ENCODE data around the gene ANKRD33B.

The ANKRD33B gene

GRCh38 chr5:10699987-10700386, 136.1 kb downstream of the ANKRD33B start:
- TF ChIP-seq GATA2 (IDR thresholded peaks at IDR 0.05; ENCODE audit: low read depth, low read length) (no peak), GATA3 (IDR thresholded peaks at IDR 0.05; ENCODE audit: low read depth, low read length) (no peak)

GRCh38 chr5:10700516-10700915, 136.6 kb downstream of the ANKRD33B start:
- TF ChIP-seq GATA3 (IDR thresholded peaks at IDR 0.05; ENCODE audit: low read depth, low read length) (no peak), GATA2 (IDR thresholded peaks at IDR 0.05; ENCODE audit: low read depth, low read length) (no peak)

- no peak for TF ChIP-seq GATA2 (IDR thresholded peaks at IDR 0.05; ENCODE audit: low read depth, low read length)
- TF ChIP-seq GATA3 (IDR thresholded peaks at IDR 0.05; ENCODE audit: low read depth, low read length) = no peak
Observed at GRCh38 chr5:10701567-10702039, 137.7 kb downstream of the ANKRD33B start.

GRCh38 chr5:10702040-10702629, 138.3 kb downstream of the ANKRD33B start:
- no peak for TF ChIP-seq GATA2 (IDR thresholded peaks at IDR 0.05; ENCODE audit: low read depth, low read length)
- no peak for TF ChIP-seq GATA3 (IDR thresholded peaks at IDR 0.05; ENCODE audit: low read depth, low read length)

GRCh38 chr5:10702911-10703491, 139.1 kb downstream of the ANKRD33B start:
- no peak for TF ChIP-seq GATA2 (IDR thresholded peaks at IDR 0.05; ENCODE audit: low read depth, low read length)
- TF ChIP-seq GATA3 (IDR thresholded peaks at IDR 0.05; ENCODE audit: low read depth, low read length) = no peak

- TF ChIP-seq GATA2 (IDR thresholded peaks at IDR 0.05; ENCODE audit: low read depth, low read length) (no peak), GATA3 (IDR thresholded peaks at IDR 0.05; ENCODE audit: low read depth, low read length) (no peak)
Observed at GRCh38 chr5:10703676-10704075, 139.8 kb downstream of the ANKRD33B start.

- TF ChIP-seq GATA2 (IDR thresholded peaks at IDR 0.05; ENCODE audit: low read depth, low read length) = no peak
- no peak for TF ChIP-seq GATA3 (IDR thresholded peaks at IDR 0.05; ENCODE audit: low read depth, low read length)
Observed at GRCh38 chr5:10704949-10705621, 141.2 kb downstream of the ANKRD33B start.

GRCh38 chr5:10705747-10706146, 141.9 kb downstream of the ANKRD33B start:
- TF ChIP-seq GATA3 (IDR thresholded peaks at IDR 0.05; ENCODE audit: low read depth, low read length) = no peak
- TF ChIP-seq GATA2 (IDR thresholded peaks at IDR 0.05; ENCODE audit: low read depth, low read length) = no peak

GRCh38 chr5:10706326-10706725, 142.5 kb downstream of the ANKRD33B start:
- no peak for TF ChIP-seq GATA2 (IDR thresholded peaks at IDR 0.05; ENCODE audit: low read depth, low read length)
- TF ChIP-seq GATA3 (IDR thresholded peaks at IDR 0.05; ENCODE audit: low read depth, low read length) = no peak
